T1000 (cell line): ENCODE measurements around the gene WBP1L.
A peak's percentile ranks its signal among the peaks of the same experiment; 100 is the strongest.
"Not testable (repeated sequence)": the region's sequence is repeated elsewhere in the genome, so short reads cannot be mapped to it uniquely, and the experiment has no call there.

ENCODE experiments used
- DNase-seq: peaks from one replicate; lab custom pipeline; 2025; ENCODE audit warnings: mixed read lengths; lab: John Stamatoyannopoulos, UW

The WBP1L gene

DNA sequence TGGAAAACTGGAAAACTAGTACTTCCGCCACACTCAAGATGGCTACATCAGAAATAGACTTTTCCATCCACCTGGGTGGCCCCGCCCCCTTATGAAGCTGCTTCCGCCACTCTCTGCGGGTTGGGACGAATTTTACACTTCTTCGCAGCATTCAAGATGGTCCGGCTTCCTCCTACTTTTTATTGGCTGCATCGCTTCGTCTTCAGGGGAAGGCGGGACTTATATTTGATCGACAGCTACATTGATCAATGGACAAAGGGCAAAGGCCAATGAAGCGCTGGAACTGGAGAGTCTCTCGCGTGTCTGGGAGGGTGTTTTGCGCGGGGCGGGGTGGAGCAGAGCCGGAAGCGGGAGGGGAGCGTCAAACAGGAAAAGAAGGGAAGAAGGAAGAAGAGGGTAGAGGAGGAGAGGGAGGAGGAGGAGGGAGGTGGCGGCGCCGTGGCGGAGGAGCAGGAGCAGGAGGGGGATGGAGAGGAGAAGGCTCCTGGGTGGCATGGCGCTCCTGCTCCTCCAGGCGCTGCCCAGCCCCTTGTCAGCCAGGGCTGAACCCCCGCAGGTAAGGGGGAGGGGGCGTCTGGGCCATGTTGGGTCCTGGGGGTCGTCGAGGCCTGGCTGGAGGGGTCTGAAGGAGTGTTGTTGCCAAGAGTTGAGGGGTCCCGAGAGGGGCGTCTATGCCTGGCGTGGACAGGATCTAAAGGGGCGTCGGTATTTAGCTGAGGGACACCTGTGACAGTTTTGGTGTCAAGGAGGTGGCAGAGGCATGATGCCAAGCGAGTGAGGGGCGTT, at the start of gene WBP1L:
WBP1L (plus strand) TSS at position 361 of the 786 bp plus-strand sequence; CDS start at position 467, 106 bp downstream.
- DNase-seq, result peak; percentile 96

DNA sequence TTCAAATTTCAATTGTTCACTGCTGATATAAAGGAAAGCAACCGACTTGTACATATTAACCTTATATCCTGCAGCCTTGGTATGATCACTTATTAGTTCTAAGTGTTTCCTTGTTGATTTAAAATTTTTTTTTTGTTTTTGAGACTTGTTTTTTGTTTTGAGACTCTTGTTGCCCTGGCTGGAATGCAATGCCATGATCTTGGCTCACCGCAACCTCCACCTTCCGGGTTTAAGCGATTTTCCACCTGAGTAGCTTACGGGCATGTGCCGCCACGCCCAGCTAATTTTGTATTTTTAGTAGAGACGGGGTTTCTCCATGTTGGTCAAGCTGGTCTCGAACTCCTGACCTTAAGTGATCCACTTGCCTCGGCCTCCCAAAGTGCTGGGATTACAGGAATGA, 48.3 kb upstream of the WBP1L start:
- DNase-seq, result not testable (repeated sequence)

DNA sequence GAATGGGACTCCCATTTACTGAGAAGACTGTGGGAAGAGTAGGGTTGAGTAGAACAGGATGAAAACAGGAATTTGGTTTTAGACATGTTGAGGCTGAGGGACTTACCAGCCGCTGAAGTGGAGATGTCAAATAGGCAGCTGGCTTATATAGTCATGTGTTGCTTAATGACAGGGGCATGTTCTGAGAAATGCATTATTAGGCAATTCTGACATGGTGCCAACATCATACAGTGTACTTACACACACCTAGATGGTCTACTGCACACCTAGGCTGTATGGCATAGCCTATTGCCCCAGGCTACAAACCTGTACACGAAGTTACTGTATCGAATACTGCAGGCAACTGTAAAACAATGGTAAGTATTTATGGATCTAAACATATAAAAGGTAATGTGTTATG, 47.0 kb upstream of the WBP1L start:
- DNase-seq, result no peak

DNA sequence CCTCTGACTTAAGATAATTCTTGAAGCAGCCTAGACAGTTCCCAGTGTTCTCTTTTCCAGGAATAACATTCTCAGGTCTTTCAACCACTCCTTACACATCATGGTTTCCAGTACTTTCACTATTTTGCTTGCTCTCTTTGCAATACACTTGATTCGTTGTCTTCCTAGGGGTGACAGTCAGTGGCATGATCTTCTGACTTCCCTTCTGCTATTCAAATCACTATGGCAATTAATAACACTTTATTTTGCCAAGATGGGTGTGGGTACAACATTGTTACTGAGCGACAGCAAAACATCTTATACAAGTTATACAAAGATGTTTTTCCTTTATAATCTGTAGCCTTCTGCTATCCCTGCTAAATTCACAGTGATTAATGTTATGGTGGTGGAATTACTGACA, 44.9 kb upstream of the WBP1L start:
- DNase-seq, result no peak

DNA sequence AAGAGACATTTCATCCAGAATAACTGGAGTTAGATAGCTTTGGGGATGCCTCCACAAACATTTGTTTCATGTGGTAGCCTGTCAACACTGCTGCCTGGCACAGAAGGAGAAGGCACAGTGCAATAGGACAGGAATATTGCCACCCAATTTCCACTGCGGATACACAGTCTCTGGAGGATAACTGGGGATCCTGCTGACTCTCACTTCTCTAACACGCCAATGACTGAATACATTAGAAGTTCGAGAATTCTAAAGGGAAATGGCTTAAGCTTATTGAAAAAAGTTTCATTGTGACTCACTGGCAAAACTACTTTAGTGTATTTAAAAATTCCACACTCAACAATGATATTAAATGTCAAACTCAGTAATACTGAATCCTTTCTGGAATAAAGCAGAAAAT, 42.5 kb upstream of the WBP1L start:
- DNase-seq, result no peak

DNA sequence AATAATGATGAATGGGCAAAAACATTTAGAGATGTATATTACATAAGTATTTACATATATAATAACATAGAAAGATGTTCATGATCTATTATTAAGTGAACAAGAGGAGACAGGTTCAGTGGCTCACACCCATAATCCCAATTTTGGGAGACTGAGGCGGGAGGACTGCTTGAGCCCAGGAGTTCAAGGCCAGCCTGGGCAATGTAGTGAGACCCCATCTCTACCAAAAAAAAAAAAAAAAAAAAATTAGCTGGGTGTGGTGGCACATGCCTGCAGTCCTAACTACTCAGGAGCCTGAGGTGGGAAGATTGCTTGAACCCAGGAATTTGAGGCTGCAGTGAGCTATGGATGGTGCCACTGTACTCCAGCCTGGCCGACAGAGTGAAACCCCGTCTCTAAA, 42.0 kb upstream of the WBP1L start:
- no peak for DNase-seq

DNA sequence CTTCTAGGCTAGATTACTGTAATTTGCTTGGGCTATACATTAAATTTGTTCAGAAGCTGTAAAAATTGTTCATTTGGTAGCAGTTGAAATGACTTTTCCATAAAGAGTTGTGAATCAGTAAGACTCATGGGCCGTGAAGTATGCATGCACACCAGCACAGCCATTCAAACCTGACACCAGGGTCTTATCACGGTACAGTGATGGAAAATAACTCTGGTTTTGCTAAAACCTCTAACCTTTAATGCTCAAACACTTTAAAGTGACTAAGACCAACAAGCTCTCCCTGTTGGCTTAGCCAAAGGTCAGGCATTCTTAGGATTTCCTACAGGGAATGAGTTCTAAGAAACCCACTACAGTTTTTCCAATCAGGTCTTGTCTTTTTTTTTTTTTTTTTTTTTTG, 41.0 kb upstream of the WBP1L start:
- no peak for DNase-seq

DNA sequence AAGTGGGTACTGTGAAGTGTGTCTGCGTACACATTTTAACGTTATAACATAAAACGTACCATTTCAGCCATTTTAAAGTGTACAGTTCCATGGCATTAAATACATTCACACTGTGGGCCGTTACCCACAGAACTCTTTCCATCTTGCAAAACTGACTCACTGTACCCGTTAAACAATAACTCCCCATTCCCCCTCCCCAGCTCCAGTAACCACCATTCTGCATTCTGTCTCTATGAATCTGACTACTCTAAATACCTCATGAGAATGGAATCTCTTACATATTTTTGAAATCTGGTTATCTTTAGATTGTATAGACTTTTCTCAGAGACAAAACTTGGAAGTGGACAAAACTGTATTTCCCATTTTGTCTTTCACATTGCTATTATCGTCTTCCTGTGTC, 38.8 kb upstream of the WBP1L start:
- no peak for DNase-seq

DNA sequence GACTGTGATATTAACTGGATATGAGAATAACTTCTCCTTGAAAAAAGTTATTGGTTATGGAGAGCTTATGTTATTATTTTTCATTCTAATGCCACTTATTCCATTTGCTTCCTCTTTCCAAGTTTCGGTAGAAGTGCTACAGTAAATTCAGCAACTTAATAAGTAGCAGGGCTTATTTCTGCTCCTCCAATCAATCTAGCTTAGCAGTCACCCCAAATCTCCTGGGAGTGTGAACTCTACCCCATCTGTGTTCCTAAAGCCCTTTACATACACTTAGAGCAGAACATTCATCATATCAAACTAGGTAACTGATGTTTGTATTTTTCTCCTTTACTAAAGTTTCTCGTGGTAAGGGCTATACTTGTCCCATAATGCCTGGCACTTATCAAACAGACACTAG, 38.2 kb upstream of the WBP1L start:
- no peak for DNase-seq

DNA sequence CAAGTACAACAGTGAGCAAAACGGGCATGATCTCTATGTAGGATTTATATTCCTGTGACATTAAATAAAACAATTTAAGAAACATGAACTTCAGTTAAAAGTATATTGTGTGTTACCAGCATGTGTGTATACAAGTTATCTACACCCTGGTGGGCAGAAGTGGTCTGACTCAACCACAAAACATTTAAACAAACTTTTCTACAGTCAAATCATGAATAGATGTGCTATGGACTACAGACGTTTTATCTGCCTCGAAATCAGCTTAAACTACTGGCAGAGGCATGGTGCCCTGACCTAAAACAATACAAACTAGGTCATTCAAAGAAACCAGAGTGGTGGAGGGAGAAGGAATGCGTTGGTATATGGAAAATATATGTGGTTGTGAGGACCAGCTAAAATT, 33.1 kb upstream of the WBP1L start:
- DNase-seq, result no peak

DNA sequence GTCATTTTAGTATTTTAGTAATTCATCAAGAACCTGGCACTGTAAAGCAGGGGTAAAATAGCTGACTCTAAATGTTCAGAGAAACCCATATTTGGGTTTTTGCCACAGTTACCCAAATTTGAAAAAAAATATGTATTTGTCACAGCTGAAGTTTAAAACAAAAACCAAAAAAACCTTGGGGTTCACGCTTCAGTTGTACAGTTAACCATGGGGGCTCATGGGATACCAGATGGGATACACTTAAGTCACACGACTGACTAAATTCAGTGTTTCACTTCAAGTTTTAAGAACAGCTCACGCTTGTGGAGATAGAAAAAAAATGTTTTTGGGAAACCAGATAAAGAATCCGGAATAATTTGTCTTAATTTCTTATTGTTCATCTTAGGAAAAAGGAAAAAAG, 31.7 kb upstream of the WBP1L start:
- DNase-seq, result no peak

DNA sequence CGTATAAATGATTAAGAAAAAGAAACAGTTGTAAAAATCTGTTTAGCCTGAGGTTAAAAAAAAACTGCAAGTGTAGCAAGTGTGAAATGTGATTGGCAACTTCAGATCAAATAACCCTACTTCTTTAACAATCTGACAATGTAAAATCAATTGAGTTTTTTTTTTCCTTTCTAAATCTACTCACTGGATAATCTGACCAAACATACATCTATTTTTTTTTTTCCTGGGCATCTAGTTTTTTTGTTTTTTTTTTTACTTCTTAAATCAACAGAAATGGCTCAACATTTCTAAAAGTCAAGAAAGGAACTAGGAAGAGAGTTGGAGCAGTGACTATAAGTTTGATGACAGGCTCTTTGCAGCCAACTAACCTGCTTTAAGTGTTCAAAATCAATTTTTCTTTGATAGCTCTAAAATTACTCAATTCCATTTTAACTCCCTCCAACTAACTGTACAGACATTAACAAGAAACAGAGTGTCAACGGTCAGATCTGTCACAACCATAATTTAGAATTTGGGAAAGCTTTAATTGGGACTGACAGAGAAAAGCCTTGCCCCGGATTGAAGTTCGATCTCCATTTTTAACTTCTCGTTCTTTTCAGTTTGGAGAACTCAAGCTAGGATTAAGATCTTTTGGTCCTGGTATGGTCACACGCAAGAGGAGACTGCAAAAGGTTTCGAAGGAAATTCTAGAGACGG, 30.8 kb upstream of the WBP1L start:
- DNase-seq, result no peak

DNA sequence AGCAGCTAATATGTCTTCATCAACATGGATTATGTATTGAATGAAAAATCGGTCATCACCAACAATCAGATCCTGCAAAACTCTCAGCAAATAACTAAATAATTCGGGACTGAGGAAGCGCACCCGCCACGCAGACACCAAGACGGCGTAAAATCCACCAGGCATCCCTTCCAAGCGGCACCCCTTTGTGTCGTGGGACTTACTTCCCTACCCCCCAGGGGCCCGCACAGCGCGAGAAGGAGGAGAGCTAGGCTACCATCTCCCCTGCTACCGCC, 30.3 kb upstream of the WBP1L start:
- no peak for DNase-seq

DNA sequence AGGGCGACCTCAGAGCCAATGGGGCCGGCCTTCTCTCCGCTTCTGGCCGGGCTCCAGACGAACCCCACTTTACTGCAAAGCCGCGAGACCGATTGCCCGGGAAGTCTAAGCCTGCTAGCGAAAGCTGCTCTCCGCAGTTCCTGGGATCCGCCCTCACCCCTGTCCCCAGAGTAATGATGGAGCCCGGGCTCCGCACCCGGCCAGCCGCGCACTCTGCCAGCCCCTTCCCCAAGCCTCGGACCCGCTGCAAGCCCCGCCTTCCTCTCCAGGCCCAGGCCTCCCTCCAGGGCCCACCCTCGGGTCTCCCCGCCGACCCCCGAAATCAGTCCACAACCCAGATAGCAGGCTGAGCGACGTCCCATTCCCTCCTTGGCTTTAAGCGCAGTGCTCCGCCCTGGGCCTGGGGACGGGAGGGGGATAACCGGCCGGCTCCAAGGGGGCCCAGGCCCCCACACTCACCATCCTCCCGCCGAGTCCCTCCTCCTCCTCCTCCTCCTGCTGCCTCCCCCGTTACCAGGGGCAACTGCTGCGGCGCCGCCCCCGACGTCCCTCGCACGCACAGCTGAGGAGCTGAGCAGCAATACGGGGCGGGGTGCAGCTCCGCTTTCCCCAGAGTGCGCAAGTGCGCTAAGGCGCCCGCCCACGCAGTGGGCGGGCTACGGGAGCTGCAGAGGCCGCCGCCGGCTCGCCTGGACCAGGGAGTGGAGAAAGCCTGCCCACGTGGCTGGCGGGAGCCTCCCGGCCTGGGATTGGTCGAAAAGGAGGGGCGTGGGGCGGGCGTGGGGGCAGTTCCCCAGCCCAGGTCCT, 29.7 kb upstream of the WBP1L start, which contains the start of gene ARL3:
ARL3 (minus strand) TSS at position 584 of the 807 bp plus-strand sequence; CDS start at position 462, 122 bp downstream.
- peak; percentile 89 for DNase-seq

DNA sequence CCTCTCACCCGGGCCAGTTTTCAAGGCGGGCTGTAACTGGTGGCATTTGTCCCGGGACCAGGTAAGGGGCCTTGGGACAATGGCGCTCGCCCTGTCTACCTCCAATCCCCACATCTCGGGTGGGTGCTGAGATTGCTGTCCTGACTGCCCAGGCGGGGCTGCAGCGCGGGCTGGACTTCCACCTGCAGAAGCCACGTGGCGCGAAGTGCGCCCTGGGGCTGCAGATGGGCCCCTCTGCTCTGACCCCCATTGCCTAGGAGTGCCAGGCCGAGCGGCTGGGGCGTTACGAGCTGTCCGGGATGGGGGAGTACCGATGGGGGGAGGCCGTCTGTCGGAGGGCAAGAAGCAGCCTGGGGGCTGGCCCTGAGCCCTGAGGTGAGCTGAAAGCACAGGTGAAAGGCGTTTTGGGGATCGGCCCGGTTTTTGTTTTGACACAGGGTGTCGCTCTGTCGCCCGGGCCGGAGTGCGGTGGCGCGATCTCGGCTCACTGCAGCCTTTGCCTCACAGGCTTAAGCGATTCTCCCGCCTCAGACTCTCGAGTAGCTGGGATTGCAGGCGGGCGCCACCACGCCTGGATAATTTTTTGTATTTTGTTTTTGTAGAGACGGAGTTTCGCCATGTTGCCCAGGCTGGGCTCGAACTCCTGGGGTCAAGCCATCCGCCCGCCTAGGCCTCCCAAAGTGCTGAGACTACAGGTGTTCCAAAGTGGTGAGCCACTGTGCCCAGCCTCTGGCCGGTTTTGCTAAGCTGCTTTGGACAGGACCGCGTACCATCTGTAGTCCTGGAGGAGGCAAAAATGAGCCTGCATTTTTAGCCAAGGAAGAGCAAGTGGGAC, 28.9 kb upstream of the WBP1L start, which contains the start of gene SFXN2:
SFXN2 (plus strand) TSS at position 16 of the 835 bp plus-strand sequence. CDS start 12,001 bp downstream, outside the sequence.
- no peak for DNase-seq

DNA sequence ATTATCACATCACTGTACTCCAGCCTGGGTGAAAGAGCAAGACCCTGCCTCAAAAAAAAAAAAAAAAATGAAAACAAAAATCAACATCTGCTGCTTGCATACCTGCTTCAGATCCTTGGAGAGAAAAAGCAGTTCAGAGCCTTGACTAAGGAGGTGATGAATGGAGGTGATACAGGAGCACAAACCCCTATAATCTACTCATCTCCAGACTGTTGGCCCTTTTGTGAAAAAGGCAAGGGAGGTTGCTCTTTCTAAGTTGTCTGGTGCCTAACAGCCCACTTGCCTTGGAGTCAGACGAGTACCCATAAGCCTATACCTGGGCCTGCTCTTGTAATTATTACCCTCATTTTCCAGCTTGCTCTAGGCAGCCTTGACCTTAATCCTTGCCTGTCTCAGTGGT, 27.9 kb upstream of the WBP1L start:
- no peak for DNase-seq

DNA sequence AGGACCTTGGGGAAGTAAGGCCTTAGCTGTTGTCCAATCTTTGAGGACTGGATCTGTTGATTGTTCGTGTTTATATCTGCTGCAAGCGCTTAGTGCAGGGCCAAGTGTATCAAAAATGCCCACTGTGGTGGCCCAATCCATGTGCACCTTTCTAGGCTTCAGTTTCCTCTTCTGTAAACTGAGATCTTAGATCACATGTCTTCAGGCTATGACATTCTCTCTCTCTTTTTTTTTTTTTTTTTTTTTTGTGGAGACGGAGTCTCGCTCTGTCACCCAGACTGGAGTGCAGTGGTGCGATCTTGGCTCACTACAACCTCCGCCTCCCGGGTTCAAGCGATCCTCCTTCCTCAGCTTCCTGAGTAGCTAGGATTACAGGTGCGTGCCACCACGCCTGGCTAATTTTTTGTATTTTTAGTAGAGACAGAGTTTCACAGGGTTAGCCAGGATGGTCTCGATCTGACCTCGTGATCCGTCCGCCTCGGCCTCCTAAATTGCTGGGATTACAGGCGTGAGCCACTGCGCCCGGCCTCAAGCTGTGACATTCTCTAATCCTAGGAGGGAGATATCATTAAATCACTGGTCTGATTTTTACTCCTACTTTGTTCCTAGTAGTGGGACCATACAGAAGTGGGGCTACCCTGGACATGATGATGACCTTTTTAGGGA, 26.7 kb upstream of the WBP1L start:
- not testable (repeated sequence) for DNase-seq

DNA sequence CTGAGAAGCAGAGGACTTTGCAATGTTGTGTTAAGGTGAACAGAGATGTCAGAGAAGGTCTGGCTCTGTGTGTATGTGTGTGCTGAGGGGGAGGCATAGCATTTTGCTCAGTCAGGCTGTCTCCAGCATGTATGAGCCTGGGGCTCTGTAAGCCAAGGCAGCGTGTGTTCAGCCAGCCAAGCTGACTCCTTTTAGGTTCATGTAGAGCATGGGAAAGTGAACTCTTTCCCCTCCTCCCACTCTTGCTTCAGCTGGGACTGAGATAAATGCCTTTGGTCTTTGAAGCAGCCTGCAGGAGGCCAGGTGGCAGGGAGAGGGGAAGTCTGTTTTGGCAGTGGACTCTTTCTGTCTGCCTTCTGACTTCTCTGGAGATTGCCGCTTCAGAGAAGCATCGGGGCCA, 25.5 kb upstream of the WBP1L start:
- DNase-seq, result no peak

DNA sequence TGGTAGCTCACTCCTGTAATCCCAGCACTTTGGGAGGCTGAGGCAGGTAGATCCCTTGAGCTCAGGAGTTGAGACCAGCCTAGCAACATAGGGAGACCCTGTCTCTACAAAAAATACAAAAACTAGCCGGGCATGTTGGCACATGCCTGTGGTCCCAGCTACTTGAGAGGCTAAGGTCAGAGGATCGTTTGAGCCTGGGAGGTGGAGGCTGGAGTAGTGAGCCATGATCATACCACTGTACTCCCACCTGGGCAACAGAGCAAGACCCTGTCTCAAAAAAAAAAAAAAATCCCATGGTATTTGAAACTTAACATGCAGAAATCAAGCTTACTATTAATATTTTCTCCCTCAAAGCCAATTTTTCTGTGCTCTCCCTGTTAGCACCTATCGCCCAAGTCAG, 23.4 kb upstream of the WBP1L start:
- no peak for DNase-seq

DNA sequence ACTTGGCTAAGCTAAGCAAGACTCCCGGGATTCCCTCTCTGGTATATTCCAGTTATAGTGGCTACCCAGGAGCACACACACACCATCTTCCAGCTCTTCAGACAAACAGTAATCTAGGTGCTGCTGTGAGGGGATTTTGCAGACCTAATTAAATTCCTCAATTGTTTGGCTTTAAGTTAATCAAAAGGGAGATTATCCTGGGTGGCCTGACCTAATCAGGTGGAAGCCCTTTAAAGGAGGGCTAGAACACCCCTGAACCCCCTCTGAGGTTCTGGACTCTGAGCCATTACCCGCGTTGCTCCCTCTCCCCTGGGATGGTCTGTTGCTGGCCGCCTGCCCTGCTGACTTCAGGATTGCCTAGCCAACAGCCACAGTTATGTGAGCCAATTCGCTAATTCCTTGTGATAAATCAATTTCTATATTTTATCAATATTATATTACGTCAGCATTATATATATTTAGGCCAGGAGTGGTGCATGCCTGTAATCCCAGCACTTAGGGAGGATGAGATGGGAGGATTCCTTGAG, 22.9 kb upstream of the WBP1L start:
- no peak for DNase-seq

DNA sequence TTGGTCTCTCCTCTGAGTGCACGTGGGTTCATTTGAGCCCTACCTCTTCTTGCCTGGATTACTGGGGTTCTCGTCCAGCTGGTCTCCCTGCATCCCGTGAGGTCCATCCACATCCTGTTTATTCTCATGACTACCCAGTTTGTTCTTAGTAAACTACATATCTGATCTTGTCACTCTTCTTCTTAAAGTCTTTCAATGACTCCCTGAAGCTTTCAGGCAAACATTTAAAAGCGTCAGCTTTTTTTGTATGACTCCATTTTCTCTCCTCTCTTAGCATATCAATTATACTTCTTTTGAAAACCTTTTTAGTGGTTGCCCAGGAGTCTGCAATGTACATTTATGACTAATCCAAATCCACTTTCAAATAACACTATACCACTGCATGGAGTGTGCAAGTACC, 21.8 kb upstream of the WBP1L start:
- DNase-seq, result no peak
